GM19328 (cell line): Measurements from ENCODE around the gene CYB561D2.

Source experiments
- ATAC-seq: cut with Tn5 transposase; IDR thresholded peaks from one replicate; pipeline ENCODE4 v1.9.1; 2021; ENCODE audit warnings: mild to moderate bottlenecking, moderate library complexity; ENCODE audit not compliant: unreplicated experiment

CYB561D2 gene

DNA sequence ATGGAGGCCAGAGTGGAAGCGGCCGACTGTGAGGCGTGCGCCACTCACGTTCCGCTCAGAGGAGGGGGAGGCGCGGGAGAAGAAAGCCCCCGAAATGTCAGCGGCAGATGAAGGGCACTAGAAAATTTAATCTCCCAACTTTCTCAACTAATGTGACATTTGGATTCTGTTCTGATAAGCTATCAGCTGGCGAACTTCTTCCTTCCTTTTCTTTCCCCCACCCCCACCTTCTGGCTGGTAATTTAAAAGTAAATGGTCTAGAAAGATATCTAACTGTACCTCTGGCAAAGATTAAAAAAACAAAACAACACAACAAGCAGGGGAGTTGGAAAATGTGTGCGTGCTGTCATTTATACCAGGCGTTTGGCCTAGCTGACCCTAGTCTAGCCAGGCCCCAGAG, 35.1 kb downstream of the CYB561D2 start:
- ATAC-seq = no peak

DNA sequence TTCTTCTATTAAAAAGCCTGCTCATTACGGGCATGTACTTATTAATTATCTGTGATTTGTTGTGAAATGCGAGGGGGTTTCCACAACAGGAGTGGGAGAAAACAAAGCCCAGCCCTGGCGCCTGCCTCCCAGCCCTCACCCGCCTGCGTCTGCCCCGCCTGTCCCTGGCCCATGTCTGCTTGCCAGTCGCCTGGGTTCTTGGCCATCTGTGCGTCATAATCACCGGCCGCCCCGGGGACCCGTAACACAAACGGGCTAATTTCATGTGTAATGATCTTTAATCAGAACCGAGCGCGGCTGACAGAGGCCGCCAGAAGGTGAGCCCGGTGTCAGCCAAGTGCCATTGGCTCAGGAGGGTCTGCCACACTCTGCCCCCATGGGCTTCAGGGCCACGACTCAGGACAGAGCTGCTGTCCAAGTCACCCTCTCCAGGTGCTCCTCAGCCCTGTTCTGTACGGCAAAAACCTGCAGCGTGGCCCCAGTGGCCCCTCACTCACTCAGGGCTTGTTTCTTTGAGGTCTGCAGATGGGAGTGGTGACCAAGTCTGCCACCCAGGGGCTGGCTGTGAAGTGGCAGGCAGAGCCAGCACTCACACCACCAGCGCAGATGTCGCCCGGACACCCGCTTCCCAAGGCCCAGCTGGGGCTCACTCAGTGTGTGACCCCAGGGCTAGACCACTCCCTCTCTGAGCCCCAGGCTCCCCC, 37.5 kb downstream of the CYB561D2 start:
- ATAC-seq = no peak

DNA sequence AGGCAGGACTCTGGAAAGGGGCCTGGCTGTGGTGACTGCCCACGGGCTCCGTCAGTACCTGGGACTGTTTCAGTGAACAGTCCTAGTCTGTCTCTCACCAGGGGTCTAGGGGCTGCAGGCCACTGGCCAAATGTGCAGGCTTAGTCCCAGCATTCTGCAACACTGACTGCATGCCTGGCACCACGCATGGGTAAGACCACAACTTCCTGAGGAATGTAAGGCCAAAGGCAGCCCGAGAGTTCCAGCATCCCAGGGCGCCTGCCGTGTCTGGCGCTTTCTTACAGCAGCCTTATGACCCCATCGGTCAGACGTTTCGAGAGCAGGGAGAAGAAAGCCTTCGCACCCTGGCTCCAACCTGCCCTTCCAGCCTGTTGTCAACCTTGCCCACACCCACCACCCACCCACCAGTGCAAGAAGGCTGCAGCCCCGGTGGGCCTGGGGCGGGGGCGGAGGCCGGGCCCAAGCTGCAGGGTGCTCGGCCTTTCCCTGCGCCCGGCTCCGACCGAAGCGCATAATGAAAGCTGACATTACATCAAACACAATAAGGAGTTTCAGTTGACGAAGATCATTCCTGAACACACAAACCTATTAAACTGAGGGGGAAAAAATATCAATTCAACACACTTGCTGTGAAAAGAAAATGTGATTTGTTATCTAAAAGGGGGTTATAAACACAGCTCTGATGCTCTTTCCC, 38.2 kb downstream of the CYB561D2 start:
- ATAC-seq = no peak

DNA sequence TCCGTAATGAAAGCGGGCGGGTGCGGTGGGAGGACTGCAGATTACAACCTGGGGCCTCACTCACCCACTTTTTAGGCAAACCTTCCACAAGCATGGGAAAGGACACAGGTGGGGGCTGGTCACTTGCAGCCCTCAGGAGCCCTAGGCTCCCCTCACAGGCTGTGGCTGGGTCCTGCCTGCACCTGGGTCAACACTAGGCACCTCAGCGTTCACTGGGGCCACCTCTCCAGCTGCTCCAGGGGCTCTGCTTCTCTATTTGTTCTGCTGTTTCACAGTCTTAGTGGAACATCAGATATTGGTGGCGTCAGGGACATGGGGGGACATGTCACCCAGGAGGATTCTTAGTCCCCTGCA, 38.7 kb downstream of the CYB561D2 start:
- no peak for ATAC-seq

DNA sequence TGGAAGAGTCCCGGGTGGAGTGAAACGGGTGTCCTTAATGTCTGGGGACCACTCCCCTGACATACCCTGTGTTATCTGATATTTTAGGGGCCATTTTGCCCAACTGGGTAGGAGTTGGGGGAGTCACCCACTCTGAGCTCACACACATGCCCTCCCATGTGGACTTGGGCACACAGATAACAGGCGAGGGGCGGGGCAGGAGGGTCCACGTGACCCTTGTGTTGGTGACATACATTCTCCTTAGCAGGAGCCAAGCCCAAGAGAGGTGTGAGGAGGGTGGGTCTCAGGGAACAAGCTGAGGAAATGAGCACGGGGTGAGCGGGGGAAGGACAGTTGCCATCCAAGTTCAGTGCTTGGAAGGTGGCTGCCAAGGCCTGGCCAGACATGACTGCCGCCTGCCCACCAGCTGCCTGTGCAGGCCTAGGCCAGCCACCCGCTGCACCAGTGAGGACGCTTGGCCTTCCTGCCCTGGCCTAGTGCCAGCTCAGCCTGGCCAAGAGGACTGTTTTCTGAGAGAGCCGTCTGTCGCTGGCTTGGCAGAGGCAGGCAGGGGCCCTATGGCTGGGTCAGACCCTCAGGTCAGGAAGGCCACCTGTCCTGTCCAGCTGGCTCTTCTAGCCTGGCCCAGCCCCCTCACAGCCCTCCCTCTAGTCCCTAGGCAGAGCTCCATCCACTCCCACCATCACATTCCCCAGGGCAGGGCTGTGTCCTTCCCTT, 40.0 kb downstream of the CYB561D2 start:
- no peak for ATAC-seq

DNA sequence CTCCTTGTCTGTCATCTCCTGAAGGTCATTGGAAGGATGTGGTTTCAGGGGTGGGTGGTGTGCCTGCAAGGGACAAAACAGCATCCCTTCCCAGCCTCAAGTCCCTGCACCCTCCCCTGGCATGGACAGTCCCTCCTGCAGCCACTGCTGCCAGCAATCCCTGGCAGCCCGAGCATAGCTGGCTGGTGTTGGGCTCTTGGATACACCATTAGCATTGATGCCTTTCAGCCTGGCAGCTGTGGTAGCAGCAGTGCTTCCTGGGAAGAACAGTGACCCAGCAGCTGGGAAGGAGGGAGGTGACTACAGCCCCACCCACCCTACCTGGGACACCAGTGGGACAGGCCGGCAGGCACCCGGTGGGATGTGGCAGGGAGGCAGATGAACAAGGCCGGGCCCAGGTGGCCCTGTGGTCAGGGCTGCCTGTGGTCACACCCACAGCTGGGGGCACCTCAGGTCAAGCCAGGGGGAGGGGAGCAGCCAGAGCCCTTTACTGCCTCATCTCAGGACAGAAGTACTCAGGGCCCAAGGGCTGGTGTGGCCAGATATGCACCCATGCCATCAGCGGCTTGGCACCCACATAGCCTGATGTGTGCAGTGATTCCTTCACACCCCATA, 41.5 kb downstream of the CYB561D2 start:
- no peak for ATAC-seq

DNA sequence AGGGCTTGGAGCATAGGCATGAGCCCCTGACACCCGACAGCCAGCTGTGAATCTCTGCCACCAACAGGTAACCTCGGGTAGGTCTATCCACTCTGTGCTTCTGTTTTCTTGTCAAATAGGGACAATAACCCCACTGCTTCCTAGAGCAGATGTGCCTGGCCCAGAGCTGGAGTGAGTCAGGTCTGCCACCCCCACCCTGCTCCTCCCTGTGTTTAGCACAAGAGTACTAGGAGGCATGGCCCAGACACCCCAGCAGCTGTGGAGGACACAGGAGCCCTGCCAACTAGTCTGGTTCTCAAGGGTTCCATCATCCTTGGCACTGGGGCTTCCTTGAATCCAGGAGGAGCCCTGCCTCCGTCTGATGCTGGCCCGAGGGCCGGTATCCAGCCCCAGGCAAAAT, 42.4 kb downstream of the CYB561D2 start:
- ATAC-seq = no peak

DNA sequence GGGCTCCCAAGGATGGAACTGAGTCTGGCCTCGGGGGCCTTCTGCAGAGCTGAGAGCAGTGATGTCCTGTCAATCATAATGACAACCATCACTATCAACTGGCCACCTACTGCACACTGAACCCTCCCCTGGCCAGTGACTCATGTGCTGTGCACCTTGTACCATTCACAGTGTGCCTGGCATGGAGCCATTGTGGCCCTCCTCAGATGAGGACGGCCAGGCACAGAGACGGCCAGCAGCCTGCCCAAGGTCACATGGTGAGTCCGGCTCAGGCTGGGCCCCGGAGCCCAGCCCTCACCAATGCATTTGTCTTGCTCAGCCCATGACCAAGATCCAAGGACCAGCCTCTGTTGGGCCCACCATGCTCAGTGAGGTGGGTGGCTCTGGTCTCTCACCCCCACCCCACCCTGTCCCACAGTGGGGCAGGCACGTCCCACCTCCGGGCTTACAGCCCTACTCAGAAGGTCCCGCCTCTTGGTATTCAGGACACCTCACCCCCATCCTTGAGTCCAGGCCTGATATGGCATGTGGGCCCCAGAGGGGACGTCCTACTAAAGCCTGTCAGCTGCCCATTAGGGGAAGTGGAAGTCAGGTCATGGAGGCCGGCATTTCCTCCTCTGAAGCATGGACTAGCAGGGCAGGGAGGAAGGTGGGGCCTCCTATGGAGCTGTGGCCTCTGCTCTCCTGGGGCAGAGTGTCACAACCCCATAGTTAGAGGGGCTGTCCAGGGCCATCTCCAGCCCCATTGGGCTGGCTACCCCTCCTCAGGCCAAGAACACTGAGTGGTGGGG, 44.6 kb downstream of the CYB561D2 start:
- no peak for ATAC-seq

DNA sequence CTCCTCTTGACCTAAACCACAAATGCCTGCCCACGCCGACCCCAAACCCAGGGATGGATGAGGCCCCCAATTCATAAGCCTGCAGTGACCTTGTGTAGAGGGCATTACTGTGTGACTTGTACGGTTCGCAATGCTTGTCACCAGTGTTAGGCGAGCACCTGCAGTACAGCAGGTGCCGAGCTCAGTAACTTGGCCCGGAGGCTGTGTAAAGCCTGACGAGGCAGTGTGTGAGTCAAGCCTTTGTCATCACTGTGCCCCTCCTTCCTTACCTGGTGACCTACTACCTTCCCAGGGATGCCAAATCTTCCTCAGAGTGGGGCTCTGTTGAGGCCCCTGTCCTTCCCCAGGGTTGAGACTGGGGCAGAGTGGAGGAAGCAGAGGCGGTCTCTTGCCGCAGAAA, 45.8 kb downstream of the CYB561D2 start:
- no peak for ATAC-seq

DNA sequence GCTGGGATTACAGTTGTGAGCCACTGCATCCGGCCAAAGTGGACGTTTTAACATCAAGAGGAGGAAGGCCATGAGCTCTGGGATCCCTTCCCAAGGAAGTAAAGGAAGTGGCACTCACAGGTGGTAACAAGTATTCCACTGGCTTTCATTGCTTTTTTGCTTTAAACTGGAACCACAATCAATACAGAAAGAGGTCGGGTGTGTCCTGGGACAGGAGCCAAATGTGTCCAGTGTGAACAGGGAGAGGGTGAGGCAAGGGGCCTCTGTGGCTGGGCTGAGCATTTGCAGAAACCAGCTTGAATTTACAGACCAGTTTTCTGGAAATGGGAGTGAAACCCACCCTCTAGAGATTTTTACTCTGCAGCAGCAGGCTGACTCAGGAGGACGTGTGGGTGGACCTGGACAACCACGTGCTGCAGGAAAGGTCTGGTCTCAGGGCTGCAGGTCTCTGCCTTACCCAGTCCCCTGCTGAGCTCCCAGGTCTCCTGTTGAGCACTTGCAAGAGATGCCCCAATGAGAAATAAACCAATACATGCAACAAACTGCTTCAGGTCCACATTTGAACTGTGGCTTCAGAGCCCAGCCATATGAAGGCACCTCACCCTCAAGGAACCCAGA, 51.4 kb downstream of the CYB561D2 start:
- no peak for ATAC-seq
